Adipose tissue (tissue), 3 donors: ENCODE results near the gene KIF22. TPM values are rescaled to one million over a fixed set of nuclear protein-coding genes. Genes with fewer than 3 reads are reported as not detected.

Experiments
- H3K27ac ChIP-seq: one replicate; pipeline ENCODE4 v1.5.1; 2013; ENCODE audit warnings: low read depth, low read length
- WGBS, 3 donors: extraction: QIAGEN DNeasy Blood & Tissue Kit; methylation state at CpG; one replicate each; pipeline ENCODE4 v1.1.7; 2013; 5-methylcytosine and 5-hydroxymethylcytosine counted together
- polyA plus RNA-seq, 3 donors: library from polyadenylated mRNA; stranded (reverse); fragments of 200-250 nt; gene quantifications; one replicate each; pipeline ENCODE4 v1.2.3, GENCODE V29; 2013
- donor health status: healthy with polysubstance abuse.
- donor health status: Bipolar disorder and iron deficiency.
- donor health status: healthy.

KIF22 gene
- polyA plus RNA-seq, 3 donors: 19.7 to 32.1 (median 29.8) TPM

DNA sequence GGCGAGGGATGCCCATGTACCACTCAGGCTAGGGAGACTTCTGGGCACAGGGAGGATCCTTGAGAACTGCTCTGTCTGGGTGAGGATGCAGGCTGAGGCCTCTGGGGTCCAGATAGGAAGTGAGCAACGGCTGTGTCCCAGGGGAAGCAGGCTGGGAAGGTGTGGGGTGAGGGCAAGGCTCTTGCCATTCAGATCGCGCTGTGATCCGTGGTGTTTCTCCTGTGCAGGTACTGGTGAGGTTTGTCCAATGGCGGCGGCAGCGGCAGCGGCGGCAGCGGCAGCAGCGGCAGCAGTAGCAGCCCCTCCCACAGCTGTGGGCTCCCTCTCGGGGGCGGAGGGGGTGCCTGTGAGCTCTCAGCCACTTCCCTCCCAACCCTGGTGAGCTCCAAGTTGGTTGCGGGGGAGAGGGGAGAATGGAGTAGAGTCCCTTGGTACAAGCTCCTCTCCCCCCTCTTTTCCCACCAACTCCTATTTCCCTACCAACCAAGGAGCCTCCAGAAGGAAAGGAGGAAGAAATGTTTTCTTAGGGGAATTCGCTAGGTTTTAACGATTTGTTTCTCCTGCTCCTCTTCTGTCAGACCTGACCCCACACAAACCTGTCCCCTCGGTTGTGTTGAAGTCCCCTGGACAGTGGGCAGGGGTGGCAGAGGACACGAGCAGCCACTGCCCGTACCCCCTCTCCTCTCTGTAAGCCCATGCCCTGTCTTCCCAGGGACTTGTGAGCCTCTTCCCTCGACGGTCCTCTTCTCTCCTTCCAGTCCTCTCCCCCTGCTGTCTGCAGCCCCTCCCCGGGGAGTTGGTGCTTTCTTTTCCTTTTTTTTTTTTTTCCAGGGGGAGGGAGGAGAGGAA is 19.5 kb downstream of the KIF22 start:
- WGBS, 3 donors: 58 to 69% (median 62%) methylated on average over 21 to 23 of the region's 23 CpGs
- H3K27ac ChIP-seq: no peak overlapping the region

DNA sequence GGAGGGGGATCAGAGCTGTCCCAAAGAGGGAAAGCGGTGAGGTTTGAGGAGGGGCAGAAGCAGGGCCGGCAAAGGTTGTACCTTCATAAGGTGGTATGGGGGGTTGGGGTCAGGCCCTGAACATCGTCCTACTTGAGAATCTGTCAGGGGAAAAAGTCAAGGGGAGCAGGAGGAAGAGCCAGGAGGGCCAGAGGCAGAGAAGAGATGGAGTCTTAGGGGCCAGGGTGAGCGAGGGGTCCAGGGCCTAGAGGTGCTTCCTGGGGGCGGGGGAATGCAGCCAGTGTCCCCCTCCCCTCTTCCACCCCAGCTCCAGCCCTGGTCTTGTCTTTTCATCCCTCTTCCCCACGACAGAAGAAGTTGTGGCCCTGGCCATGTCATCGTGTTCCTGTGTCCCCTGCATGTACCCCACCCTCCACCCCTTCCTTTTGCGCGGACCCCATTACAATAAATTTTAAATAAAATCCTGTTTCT is 20.2 kb downstream of the KIF22 start:
- WGBS, 3 donors: 32 to 42% (median 36%) methylated on average over 9 of the region's 9 CpGs
- H3K27ac ChIP-seq: no peak overlapping the region

DNA sequence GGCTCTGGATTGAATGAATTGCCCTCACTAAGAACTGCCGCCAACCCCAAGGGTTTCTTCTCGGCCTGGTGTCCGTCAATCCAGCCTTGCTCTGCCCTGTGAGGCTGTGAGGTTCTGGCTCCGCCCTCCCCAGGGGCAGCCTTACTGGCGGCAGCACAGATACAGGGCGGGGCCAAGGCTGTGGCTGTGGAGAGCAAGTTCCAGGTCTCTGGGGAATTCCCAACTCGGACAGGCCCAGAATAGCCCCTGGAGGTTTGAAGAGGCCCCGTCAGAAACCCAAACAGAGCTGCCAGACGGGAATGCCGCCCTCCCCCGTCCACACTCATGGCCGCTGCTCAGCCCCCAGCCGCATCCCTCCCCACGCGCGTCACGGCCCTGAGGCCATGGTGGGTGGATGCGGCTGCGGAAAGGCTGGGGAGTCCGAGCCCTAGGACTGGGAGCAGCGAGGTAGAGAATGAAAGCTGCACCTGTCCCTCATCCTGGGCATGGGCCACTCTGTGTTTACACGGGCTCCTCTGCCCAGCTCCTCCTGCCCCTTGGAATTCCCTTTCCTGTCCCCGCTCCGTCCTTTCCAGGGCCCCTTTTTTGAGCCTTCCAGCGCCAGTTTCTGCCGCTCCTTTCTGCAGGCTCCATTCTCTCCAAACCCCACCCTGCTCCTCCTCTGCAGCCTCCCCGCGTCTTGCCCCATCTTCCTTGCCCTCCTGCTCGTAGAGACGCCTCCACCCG is 20.8 kb downstream of the KIF22 start:
- 1% methylated on average over 29 to 31 of the region's 31 CpGs for WGBS, 3 donors
- H3K27ac ChIP-seq: no peak overlapping the region

DNA sequence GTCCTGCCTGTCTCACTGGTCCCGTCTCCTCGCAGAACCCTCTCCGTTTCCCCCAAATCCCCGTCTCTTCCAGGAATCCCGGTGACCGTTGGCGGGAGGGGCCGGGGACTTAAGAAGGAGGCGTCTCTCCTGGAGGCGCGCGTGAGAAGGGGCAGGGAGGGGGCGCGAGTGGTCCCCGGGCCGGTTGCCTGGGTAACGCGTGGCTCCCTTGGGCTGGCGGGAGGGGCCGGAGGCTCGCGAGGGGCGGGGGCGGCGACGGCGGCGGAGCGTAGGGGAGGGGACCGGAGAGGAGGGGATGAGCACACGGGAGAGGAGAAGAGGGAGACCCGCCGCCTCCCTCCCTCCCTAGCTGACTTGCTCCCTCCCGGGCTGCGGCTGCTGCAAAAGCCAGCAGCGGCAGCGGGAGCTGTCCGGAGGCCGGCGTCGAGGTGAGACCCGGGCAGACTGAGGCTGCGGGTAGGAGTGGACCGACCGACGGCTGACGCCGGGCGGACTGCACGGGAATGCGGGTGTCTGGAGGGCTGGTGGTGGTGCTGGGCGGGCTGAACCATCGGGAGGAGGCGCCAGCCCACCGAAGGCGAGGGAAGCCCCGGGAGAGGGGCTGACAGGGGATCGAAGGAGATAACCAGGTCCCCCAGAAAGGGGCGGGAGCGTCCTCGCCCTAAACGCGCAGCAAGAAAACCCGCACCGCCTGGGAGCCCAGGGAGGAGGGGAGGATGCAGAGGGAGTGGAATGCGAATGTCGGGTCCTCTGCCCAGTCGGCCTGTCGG is 21.5 kb downstream of the KIF22 start, which contains the start of gene PRRT2:
PRRT2 (plus strand) TSS at position 298 of the 770 bp plus-strand sequence. CDS start 862 bp downstream, outside the sequence.
- WGBS, 3 donors: 4 to 5% (median 4%) methylated on average over 57 to 69 of the region's 69 CpGs
- H3K27ac ChIP-seq: no peak within 1 kb of the TSS

DNA sequence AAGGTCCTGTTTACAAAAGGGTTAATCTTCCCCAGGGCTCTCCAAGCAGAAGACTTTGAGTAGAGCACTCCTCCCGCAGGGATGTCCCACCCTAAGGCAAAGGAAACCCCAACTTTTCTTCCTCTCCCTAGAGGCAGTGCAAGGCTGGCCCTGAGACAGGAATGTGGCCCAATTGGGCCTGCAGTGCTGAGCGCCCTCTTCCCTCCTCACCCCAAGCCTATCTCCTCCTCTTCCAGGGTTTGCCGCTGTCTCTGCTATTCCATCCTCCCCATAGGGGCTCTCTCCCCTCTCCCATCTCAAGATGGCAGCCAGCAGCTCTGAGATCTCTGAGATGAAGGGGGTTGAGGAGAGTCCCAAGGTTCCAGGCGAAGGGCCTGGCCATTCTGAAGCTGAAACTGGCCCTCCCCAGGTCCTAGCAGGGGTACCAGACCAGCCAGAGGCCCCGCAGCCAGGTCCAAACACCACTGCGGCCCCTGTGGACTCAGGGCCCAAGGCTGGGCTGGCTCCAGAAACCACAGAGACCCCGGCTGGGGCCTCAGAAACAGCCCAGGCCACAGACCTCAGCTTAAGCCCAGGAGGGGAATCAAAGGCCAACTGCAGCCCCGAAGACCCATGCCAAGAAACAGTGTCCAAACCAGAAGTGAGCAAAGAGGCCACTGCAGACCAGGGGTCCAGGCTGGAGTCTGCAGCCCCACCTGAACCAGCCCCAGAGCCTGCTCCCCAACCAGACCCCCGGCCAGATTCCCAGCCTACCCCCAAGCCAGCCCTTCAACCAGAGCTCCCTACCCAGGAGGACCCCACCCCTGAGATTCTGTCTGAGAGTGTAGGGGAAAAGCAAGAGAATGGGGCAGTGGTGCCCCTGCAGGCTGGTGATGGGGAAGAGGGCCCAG is 22.4 kb downstream of the KIF22 start:
- H3K27ac ChIP-seq: no peak overlapping the region
- WGBS, 3 donors: 68 to 80% (median 80%) methylated on average over 9 of the region's 9 CpGs

DNA sequence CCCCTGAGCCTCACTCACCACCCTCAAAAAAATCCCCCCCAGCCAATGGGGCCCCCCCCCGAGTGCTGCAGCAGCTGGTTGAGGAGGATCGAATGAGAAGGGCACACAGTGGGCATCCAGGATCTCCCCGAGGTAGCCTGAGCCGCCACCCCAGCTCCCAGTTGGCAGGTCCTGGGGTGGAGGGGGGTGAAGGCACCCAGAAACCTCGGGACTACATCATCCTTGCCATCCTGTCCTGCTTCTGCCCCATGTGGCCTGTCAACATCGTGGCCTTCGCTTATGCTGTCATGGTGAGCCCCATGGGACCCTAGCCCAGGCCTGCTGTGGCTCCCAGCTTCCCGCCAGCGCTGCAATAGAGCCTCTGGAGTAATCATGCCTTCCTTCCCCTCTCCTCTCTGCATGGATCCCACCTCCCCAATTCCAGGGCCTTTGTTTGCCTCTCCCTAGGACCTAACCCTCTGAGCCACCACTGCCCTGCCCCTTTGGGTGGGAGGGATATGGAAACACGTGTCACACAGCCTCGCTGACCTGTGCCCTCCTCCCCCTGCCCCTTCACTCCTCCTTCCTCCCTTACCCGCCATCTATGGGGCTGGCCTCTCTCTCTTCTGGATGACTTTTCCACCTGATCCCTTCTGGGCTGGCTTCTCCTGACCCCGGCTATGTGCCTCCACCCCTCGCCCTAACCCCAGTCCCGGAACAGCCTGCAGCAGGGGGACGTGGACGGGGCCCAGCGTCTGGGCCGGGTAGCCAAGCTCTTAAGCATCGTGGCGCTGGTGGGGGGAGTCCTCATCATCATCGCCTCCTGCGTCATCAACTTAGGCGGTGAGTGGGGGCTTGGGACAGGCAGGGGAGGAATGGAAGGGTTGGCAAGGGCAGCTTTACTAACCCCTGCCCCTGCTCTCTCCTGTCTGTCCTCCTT is 23.4 kb downstream of the KIF22 start:
- no peak overlapping the region for H3K27ac ChIP-seq

DNA sequence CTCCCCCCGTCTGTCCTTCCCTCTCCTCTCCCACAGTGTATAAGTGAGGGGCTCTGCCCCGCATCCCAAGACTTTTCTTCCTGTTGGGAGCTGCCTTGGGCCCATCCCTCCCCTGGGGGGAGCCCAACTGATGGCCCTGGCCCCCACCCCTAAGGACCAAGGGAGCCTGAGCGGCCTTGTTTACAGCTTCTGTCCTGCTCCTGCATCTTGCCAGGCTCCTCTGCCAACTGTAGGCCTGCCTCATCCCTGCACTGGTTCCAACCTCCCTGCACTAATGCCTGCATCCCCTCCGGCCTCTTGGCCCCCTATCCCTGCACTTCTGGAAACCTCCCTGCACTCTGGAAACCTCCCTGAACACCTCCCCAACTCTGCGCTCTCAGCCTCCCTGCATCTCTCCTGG is 24.0 kb downstream of the KIF22 start:
- H3K27ac ChIP-seq: no peak overlapping the region

More for the DNA sequence above, 23.4 kb downstream of the KIF22 start:
- WGBS, 3 donors: 73 to 84% (median 77%) methylated on average over 21 to 24 of the region's 24 CpGs

DNA sequence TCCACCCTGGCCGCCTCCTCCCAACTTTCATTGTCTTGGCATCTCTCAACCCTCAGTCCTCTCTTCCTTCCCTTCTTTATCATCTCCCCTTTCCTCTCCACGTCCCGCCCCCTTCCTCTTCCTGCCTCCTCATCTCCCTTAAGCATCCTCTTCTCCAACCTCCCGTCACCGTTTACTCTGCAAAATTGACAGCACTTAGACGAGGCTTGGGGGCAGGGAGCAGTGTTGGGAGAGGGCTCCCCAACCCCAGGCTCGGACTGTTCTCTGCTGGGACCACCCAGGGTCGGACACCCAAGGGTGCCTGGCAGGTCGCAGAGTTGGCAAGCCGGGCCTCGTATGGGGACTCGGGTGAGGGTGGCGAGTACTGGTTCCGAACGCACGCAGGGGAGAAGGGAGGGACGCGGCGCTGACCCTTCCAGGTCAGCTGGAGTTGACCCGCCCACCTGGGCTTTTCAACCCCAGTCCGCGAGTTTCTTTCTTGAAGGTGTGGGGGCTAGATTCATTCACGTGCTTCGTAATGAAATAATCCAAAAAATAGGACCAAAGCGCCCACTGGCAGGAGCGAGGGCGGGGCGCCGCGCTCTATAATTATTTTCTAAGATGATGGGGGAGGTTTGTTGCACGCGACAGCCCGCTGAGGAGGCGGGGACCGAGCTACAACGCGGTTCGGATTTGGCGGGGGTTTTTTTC is 24.6 kb downstream of the KIF22 start:
- no peak overlapping the region for H3K27ac ChIP-seq
- 3 to 13% (median 4%) methylated on average over 35 to 39 of the region's 39 CpGs for WGBS, 3 donors

More for the DNA sequence above, 24.0 kb downstream of the KIF22 start:
- 86 to 92% (median 90%) methylated on average over 4 to 5 of the region's 5 CpGs for whole genome bisulfite sequencing, 3 donors

DNA sequence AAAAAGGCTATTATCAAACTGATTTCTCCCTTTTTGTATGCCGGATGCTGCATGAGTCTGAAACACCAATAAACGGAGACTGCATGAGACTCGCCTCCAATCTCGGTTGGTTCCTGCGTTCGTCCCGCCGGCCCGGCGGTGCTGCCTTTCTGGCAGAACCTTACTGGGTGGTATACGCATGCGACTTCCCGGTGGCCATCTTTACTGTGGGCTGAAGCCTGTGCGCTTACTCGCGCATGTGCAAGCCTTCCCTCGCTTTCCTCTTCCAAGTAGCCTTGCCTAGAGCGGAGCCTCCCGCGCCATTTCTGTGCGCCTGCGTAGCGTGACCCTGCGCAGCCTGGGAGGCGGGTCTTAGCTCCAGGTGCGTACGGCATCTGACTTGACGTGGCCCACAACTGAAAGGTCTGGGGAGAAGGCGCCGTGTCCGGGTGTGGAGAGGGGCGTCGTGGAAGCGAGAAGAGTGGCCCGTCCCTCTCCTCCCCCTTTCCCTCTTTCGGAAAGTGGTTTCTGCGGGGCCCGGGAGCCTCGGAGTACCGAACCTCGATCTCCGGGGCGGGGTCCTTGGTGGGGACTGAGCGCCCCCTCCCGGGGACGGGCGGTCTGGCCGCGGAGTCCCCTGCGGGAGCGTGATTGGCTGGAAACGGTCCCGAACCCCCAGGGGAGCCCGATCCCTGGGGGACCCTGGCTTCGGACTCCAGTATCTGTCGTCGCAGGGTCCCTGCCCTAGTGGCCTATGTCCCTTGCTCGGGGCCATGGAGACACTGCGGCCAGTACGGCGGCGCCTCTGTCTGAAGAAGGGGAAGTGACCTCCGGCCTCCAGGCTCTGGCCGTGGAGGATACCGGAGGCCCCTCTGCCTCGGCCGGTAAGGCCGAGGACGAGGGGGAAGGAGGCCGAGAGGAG is 25.5 kb downstream of the KIF22 start, which contains the start of gene PAGR1:
PAGR1 (plus strand) TSS at position 360 of the 901 bp plus-strand sequence; CDS start at position 734, 374 bp downstream.
- peak within 1 kb of the TSS; percentile 34 for H3K27ac ChIP-seq
- 0 to 1% (median 1%) methylated on average over 57 to 70 of the region's 70 CpGs for WGBS, 3 donors

DNA sequence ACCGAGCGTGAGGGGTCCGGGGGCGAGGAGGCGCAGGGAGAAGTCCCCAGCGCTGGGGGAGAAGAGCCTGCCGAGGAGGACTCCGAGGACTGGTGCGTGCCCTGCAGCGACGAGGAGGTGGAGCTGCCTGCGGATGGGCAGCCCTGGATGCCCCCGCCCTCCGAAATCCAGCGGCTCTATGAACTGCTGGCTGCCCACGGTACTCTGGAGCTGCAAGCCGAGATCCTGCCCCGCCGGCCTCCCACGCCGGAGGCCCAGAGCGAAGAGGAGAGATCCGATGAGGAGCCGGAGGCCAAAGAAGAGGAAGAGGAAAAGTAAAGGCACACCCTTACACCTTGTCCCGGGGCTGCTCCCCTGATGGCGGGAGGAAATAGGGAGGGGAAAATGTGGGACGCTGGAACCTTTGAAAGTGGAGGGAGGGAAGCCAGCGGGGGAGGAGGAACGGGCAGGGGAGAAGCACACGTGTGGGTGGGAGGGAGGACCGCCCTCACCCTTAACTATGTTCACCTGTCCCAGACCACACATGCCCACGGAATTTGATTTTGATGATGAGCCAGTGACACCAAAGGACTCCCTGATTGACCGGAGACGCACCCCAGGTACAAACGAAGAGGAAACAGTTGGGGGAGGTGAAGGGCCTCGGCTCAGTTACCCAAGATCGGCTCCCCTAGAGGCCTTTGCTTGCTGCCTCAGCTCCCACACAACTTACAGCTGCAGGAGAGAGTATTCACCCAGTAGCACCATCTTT is 26.3 kb downstream of the KIF22 start:
- WGBS, 3 donors: 1 to 5% (median 4%) methylated on average over 34 to 37 of the region's 37 CpGs
- peak overlapping the region; percentile 34 for H3K27ac ChIP-seq

DNA sequence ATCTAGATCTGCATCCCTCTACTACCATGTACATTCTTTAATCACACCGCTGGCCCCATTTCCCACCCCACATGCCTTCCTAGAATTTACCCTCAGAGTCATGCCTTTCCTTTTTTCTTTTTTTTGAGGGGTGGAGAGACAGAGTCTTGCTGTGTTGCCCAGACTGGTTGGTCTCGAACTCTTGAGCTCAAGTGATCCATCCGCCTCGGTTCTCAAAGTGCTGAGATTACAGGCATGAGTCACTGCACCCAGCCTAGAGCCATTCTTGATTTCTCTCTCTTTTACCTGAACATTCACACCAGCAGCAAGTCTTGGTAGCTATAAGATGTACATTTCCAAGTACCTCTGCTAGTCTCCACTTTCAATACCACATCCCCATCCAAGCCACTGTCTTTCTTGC is 27.5 kb downstream of the KIF22 start:
- WGBS, 3 donors: 77 to 94% (median 92%) methylated on average over 4 of the region's 4 CpGs
- no peak overlapping the region for H3K27ac ChIP-seq

DNA sequence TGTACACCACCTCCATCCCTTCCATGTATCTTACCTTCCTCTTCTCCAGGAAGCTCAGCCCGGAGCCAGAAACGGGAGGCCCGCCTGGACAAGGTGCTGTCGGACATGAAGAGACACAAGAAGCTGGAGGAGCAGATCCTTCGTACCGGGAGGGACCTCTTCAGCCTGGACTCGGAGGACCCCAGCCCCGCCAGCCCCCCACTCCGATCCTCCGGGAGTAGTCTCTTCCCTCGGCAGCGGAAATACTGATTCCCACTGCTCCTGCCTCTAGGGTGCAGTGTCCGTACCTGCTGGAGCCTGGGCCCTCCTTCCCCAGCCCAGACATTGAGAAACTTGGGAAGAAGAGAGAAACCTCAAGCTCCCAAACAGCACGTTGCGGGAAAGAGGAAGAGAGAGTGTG is 29.0 kb downstream of the KIF22 start:
- H3K27ac ChIP-seq: no peak overlapping the region
- WGBS, 3 donors: 63 to 81% (median 75%) methylated on average over 15 of the region's 15 CpGs

DNA sequence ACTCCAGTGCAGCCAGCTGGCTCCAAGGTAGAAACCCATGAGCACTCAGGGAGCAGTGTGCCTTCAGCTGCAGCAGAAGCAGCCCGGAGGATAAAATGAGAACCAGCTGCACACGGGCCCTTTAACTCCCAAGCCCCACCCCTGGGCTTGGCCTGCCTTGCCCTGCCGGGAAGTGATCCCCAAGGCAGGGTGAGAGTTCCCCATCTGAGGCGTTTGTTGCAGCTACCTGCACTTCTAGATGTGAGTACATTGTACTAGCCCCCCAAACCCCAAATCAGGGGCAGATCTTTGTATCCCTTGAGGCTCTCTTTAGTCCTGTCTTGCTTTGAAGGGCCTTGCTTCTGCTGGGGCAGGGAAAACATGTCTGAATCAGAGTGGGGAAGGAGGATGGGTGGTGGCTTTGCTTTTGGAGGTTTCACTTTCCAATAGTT is 29.7 kb downstream of the KIF22 start, which contains the start of gene MVP:
MVP (plus strand) TSS at position 192 of the 431 bp plus-strand sequence. CDS start 10,088 bp downstream, outside the sequence.
- WGBS, 3 donors: 0% methylated on average over 4 of the region's 4 CpGs
- H3K27ac ChIP-seq: peak within 1 kb of the TSS; percentile 68
